HG02798 (cell line): ENCODE measurements around the gene GARRE1.
"Not testable (repeated sequence)": the region's sequence is repeated elsewhere in the genome, so short reads cannot be mapped to it uniquely, and the experiment has no call there.

Source experiments
- ATAC-seq: cut with Tn5 transposase; IDR thresholded peaks from one replicate; pipeline ENCODE4 v1.9.1; 2021; ENCODE audit warnings: mild to moderate bottlenecking; ENCODE audit not compliant: unreplicated experiment, poor library complexity

Gene GARRE1

DNA sequence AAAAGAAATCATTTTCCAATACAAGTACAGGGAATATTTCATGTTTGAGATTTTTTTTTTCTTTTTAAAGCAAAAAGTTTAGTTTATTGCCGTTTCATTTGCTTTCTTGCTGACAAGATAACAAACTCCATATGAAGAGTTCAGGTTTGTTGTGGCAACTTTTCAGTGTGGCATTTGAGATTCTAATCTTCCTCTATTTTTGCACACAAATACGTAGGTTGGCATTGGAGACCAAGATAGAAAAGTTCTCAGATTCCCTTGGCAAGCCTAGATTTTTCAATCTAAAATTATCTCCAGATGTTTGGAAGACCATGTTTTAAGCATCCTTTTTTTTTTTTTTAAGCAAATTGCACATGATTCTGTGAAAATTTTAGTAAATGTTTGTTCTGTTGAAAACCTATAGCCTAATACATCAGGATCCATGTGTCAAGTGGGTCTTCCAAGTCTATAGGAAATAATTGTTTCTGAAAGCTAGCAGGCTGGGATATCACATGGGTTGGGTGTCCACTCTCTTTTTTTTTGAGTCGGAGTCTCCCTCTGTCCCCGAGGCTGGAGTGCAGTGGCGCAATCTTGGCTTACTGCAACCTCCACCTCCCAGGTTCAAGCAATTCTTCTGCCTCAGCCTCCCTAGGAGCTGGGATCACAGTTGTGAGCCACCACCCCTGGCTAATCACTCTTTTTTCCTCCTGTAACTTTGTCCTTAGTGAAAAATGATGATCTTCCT lies 2.6 kb downstream of the GARRE1 start:
- no peak for ATAC-seq

DNA sequence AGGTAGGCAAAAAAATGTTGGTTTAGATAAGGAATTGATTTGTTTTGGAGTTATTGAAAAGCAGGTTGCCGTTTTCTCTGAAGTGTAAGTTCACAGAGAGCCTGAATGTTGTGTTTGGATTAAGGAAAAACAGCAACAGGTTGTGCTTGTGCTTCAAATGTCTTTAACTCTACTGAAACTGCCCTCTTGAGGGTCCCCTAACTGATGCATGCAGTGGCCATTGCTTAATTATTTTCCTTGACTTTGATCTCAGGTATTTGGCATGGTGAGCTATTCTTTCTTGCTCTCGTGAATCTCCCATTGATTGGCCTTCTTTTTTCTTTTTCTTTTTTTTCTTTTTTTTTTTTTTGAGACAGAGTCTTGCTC lies 3.2 kb downstream of the GARRE1 start:
- ATAC-seq: no peak

DNA sequence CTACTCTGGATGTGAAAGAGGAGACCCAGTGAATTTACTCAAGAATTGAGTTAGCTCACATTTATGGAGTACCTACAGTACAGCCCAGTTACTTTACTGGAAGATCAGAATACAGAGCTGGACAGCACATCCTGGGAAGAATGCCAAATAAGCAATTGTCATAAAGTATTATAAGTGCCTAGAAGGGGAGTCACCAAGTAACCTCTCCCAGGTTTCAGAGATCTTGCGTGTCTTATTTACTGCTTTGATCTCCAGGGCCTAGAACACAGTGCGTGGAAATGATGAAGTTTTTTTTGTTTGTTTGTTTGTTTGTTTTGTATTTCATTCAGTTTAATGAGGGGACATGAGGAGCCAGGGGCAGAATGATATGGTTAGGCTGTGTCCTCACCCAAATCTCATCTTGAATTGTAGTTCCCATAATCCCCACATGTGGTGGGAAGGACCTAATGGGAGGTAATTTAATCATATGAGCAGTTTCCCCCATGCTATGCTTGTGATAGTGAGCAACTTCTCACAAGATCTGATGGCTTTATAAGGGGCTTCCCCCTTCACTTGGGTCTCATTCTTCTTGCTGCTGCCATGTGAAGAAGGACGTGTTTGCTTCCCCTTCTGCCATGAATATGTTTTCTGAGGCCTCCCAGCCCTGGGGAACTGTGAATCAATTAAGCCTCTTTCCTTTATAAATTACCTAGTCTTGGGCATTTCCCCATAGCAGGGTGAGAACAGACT lies 5.2 kb downstream of the GARRE1 start:
- ATAC-seq: no peak

DNA sequence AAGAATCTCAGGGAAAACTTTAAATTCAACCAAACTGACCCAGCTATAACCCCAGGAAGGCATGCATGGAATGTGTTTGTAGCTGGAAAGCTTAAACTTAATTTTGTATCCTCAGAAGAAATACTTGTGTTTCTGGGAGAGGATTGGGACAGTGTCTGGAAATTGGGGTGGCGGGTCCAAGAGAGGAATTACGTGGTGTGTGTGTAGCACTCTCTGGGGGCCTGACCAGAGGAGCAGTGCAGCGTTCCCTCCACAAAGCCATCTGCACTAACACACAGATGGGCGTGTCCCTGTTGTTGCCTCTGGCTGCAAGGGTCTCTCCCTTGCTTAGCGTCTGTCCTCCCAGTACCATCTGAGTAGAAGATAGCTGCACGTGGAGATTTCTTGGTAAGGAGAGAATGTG lies 6.4 kb downstream of the GARRE1 start:
- no peak for ATAC-seq

DNA sequence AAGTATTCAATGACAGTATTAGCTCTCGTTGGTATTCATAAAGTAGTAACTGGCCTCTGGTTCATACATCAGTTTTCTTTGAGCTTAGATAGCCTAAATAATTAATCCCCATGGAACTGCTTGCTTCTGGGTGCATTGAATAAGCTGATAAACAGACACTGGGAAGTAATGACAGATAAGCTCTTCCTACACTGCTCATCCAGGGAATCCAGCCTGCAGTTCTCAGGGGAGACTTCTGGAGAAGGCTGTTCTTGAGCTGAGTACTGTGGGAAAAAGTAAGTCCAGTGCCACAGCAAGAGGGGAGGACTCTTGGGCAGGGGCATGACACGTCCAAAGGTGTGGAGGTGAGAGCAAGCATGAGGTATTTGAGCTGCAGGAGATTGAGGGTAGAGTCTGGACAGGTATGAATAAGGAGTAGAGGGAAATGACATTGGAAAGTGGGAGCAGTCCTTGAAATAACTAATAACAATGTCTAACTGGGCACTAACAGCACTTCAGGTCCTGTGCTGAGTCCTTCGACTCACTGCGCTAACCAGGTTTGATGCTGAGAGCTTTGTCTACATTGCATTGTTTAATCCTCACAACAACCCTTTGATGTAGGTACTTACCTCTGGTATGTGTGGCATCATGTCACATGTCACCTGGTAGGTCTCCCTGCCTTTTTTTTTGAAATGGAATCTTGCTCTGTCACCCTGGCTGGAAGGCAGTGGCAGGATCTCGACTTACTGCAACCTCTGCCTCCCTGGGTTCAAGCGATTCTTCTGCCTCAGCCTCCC lies 7.2 kb downstream of the GARRE1 start:
- ATAC-seq: no peak

DNA sequence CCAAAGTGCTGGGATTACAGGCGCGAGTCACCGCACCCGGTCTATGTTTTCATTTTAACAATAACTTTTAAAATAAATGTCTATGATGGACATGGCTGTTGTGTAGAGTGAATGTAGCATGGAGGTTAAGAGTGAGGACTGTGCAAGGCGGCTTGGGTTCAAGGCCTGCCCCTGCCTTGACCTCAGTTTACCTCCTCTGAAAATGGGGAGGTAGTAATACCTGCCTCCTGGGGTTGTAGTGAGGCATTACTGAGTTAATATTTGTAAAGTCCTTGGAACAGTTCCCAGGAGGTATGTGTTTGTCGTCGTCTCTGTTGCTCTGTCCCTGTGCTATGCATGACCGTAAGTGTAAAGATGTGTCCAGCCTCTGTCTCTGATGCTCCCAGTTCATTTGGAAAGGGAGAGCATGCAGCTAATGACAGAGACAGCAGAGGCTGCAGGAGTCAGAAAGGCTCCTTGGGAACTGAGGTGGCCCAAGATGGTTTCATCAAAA lies 9.4 kb downstream of the GARRE1 start:
- no peak for ATAC-seq

DNA sequence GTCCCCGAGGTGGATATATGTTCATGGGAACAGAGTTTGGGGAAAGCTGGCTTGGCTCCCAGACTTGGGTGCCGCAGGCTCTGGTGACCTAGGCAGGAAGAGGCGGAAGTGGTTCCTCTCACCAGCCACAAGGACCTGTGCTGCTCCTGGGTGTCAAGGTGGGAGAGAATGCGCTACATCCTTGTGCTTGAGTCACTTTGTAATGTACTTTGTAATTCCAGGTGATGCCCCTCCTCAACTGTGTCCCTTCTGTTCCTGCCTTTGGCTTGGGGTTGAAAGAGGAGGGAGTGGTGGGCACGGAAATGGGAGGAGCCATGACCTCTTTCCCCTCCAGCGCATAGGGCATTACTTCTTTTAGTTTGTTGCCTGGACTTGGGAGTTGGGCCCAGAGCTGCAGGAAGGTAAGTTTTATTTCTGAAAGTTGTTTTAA lies 10.9 kb downstream of the GARRE1 start:
- no peak for ATAC-seq

DNA sequence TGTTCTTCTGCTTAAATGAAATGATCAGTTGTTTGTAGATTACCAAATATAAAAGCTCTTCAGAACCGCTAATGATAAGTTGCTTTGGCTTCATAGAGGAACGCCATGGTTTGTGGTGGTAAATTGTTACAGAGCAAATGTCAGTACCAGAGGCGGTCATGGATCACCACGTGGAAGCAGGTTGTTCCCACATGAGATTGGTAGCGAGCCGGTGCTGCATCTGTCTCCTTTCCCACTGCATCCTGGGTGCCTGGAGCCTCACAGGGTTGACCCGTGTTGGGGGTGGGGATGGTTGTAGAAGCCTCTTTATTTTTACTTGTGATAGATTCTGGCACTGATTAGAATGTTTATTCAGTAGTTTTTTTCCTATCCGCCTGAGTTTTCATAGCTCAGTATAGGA lies 14.7 kb downstream of the GARRE1 start:
- ATAC-seq: no peak

DNA sequence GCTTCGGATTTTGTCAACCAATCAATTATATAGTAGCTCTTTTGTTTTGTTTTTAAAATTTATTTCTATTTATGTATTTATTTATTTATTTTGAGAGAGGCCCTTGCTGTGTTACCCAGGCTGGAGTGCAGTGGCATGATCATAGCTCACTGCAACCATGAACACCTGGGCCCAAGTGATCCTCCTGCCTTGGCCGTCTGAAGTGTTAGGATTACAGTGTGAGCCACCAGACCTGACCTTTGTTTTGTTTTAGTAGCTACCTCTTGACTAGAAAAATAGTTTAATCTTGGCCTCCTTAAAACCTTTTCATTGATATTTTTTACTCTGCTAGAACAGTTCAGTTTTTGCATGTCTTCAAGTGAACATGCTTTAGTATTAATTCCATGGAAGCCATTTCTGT lies 15.1 kb downstream of the GARRE1 start:
- ATAC-seq: no peak

DNA sequence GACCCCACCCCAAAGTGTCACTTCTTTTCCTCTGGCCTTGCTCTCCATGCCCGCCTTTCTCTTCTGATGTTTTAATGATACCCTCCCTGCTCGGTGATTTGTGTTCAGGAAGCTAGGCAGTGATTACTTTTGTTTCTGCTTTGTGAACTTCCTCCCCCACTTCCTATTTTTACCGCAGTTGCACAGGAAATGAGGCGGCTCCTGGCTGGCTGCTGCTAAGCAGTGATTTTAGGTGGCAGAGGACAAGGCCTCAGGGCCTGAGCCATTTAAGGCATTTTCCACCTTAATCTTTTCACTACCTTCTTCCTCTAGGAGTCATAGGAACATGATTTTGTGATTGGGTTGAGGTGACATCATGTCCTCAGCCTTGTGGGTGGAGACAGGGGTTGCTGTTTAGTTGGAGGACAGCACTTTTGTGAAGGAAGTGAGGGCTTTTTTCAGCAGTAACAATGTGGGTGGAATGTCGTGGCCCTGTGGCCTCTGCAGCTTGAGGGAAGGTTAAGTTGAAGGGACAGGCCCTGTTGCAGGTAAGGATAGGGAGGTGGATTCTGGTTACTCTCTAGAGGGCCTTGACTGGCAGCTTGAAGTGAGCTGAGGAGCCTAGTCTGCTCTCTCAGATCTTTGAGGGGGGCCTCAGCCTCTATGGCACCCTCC lies 15.7 kb downstream of the GARRE1 start:
- no peak for ATAC-seq

DNA sequence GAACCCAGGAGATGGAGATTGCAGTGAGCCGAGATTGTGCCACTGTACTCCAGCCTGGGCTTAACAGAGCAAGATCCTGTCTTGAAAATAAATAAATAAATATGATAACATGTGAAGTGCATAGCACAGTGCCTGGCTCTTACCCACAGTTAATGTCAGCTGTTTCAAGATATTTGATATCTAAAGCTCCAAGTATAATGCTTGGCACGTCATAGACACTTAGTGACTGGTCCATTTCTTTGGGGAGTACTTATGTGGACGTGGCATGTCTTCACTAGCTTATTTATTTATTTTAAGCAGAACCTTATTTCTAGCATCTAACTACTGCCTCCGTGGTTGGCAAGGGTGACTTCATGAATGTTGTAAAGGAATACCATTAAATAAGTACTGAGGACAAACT lies 18.8 kb downstream of the GARRE1 start:
- no peak for ATAC-seq

DNA sequence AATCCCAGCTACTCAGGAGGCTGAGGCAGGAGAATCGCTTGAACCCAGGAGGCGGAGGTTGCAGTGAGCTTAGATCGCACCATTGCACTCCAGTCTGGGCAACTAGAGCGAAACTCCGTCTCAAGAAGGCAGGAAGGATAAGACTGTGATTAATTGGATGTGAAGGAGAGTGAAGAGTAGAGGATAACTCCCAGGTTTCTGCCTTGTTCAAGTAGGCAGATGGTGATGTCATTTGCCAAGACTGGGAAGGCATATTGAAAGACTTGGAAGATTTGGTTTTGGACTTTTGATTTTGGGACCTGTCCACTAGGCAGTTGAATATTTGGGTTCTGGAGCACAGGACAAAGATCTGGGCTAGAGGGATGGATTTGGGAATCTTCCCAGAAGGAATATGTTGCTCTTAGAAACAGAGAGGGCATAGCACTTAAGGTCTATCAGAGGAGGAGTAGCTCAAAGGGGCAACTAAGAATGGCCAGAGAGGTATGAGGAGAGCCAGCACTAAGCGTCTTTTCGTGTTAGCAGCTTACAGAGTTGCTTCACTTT lies 20.0 kb downstream of the GARRE1 start:
- ATAC-seq: no peak

DNA sequence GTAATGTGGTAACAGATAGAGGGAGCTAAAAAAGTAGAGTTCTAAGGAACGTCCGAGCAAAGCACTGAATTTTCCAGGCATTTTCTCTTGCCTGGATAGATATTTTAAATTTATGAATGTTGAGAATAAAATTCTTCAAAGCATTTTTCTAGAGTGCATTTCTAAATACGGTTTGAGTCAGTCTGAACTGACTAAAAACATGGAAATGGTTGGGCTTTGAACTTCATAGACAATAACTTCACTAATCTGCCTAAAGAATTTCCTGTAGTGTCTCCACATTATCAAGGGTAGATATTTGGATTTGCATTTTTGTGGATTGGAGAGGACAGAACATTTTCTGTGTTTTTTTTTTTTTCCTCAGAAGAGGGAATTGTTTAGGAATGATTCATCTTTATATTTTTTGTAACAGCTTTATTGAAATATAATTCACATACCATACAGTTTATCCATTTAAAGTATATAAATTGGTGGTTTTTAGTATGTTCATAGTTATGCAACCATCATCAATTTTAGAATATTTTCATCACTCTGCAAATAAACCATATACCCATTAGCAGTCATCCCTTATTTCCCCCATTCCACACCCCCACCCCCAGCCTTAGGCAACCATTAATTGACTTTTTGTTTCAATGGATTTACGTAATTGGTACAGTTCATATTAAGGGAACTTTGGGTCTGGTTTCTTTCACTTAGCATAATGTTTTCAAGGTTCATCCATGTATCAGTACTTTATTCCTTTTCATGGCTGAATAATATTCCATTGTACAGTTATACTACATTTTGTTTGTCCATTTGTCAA lies 20.7 kb downstream of the GARRE1 start:
- ATAC-seq: no peak

DNA sequence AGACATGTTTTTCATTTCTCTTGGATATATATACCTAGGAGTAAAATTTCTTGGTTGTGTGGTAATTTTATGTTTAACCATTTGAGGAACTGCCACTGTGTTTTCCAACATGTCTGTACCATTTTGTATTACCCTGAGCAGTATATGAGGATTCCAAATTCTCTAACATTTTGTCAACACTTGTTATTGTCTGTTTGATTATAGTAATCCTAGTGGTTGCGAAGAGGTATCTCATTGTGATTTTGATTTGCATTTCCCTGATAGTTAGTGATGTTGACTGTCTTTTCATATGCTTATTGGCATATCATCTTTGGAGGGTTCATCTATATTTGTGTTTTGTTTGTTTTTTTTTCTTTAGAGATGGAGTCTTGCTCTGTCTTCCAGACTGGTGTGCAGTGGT lies 21.4 kb downstream of the GARRE1 start:
- ATAC-seq: no peak

DNA sequence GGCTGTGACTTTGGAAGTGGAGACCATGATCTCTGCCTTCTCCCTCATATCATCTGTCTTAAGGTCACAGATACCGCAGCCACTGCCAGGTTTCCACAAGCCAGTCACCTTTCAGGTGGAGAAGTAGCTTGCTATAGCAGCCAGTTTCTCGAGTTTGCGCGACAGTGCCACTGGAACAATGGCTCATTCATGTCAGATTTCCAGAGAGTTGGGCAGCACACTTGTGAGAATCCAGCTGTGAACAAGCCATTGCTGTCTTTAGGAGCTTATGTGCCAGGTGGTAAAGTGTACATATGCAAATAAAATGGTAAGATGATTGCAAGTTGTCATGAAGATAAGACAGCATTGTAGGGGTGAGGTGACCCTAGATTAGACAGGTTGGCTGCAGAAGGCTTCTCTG lies 22.3 kb downstream of the GARRE1 start:
- no peak for ATAC-seq

DNA sequence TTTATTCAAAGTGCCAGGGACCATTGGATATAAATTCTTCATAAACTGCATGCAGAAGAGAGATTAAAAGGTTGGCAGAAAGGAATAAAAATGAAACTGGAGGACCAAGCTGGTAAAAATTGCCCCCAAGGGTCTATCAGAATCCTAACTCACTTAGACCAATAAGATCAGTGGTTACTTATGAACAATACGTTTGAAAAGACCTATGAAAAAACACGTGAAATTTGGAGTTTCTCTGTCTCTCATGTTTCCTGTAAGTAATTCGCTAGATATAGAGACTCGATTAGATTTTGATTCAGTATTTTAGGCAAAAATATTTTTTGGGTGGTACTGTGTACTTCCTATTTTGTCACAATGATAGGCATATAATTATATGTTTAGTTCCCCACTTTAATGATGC lies 22.9 kb downstream of the GARRE1 start:
- ATAC-seq: no peak

DNA sequence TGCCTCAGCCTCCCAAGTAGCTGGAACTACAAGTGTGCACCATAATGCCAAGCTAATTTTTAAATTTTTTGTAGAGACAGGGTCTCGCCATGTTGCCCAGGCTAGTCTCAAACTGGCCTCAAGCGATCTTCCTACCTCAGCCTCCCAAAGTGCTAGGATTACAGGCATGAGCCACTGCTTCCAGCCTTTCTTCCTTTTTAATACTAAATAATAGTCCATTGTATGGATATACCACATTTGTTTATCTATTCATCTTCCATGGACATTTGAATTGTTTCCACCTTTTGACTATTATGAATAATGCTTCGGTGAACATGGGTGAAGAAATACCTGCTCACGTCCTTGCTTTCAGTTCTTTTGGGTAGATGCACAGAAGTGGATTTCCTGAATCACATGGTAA lies 24.4 kb downstream of the GARRE1 start:
- no peak for ATAC-seq

DNA sequence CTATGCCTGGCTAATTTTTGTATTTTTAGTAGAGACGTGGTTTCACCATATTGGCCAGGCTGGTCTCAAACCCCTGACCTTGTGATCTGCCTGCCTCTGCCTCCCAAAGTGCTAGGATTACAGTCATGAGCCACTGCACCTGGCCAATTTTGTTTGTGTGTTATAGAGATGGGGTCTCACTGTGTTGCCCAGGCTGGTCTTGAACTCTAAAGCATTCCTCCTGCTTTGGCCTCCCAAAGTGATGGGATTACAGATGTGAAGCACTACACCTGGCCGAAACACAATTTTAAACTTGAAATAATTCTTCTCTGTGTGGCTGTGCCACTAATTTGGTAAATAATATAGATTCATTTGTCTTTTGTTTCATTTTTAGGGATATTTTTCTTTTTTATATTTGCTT lies 27.1 kb downstream of the GARRE1 start:
- ATAC-seq: not testable (repeated sequence)

DNA sequence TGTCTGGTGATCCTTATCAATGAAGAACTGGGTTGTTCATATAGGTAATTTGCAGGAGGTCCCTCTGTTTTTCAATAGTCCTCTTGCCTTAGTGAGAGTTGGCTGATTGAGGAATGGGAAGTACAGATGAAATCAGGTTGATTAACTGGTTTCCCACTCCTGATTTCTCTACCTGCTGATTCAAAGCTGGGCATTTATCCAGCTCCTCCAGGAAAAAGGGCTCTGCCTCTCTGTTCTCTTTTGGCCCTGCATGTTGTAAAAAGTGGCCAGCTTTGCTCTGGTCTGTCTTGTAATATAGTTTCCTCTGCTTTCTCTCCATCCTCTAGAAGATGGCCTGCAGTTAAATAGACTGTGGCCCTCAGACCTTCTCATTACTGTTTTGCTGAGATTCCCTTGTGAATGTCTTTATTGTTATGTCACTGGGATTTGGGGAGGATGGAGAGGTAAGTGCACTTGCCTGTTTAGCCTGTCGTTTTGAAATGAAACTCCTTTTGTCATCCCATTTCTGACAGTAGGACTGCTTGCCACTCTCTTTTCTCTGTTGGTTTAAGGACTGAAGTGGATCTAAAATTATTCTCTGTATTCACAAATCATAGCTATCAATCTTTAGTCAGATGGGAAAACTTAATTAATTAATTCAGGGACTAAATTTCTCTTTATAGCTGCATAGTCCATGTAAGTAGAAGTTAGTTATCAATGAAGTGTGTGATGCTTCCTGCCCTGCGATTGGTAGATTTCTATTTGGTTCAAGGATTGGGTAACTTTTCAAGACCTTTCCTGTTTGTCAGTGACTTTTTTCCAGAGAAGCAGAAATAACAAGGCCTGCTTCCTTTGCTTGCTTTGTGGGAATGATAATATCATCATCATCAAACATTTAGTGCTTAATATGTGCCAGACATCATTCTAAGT lies 28.5 kb downstream of the GARRE1 start:
- no peak for ATAC-seq
